ENCODE measurements around the gene ZSCAN16. TPM values are rescaled to one million over a fixed set of nuclear protein-coding genes. Genes with fewer than 3 reads are reported as not detected.

Gene ZSCAN16
- total RNA-seq, 1 experiment from 2014 or later = 7.9 TPM

DNA sequence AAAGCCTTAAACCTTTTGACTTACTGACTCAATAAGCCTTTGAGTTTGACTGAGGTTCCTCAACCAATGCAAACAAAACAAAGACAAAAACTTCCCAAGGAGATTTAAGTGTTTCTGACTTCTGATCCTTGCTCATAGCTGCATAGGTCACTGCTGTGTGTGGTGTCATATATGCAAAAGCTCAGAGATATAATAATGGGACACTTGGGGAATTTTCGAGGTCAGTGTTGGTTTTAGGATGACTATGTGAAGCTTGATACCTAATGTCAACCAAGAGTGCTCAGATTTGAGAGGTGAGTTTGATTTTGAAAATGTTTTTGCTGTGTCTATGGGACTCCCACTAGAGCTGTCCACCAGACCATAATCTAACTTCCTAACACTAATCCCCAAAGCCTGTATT lies 43.5 kb downstream of the ZSCAN16 start:
- no peak for DNase-seq (ENCODE audit: extremely low read depth, low read depth)

DNA sequence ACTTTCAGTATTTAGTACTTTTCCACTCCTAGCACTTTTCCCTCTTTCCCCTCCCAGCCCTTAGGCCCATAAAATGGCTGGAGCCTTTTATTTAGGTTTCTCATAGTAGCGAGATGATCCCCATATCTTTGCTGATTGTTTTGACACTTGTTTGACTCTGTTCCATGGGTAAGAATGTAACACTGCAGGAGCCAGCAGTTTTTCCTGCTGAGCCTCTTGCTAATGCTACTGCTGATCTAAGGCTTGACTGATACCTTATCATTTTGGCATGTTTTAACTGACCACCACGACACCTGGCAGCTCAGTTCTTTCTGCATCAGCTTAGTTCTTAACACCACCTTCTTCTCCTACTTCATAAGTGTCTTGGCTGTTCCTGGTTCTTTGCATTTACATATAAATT lies 46.9 kb downstream of the ZSCAN16 start:
- DNase-seq (ENCODE audit: extremely low read depth, low read depth) = no peak

- no peak for DNase-seq (ENCODE audit: extremely low read depth, low read depth)
Measured at GRCh38 chr6:28172006-28172405, 47.6 kb downstream of the ZSCAN16 start.

- no peak for DNase-seq (ENCODE audit: extremely low read depth, low read depth)
Measured at GRCh38 chr6:28176373-28176772, 52.0 kb downstream of the ZSCAN16 start.

Other genes with a start within 250 kb of the ZSCAN16 start
- not detected in 2 replicates for gene OR2B2, start 212.2 kb upstream of the ZSCAN16 start, total RNA-seq (2014; rRNA removed; shearing (Covaris generic))
- gene OR2B6, start 167.4 kb upstream of the ZSCAN16 start, total RNA-seq (2014; rRNA removed; shearing (Covaris generic)) = 0.42 TPM in 1 of 2 replicates, not detected in the other
- gene ZNF165, start 44.0 kb upstream of the ZSCAN16 start, total RNA-seq (2014; rRNA removed; shearing (Covaris generic)) = 0.84 and 1.1 TPM in 2 replicates
- gene ZKSCAN8, start 17.3 kb downstream of the ZSCAN16 start, total RNA-seq (2014; rRNA removed; shearing (Covaris generic)) = 13.1 and 14.8 TPM in 2 replicates
- gene ZSCAN9, start 100.7 kb downstream of the ZSCAN16 start, total RNA-seq (2014; rRNA removed; shearing (Covaris generic)) = 10.4 and 10.9 TPM in 2 replicates
- gene ZKSCAN4, start 127.7 kb downstream of the ZSCAN16 start, total RNA-seq (2014; rRNA removed; shearing (Covaris generic)) = 2.6 and 3.4 TPM in 2 replicates
- gene NKAPL, start 134.7 kb downstream of the ZSCAN16 start, total RNA-seq (2014; rRNA removed; shearing (Covaris generic)) = not detected in 2 replicates
- gene ZSCAN26, start 142.5 kb downstream of the ZSCAN16 start, total RNA-seq (2014; rRNA removed; shearing (Covaris generic)) = 10.6 and 11.0 TPM in 2 replicates
- gene PGBD1, start 157.0 kb downstream of the ZSCAN16 start, total RNA-seq (2014; rRNA removed; shearing (Covaris generic)) = 4.5 and 5.2 TPM in 2 replicates
- gene ZSCAN31, start 211.5 kb downstream of the ZSCAN16 start, total RNA-seq (2014; rRNA removed; shearing (Covaris generic)) = 31.9 and 41.4 TPM in 2 replicates
- gene ZKSCAN3, start 225.3 kb downstream of the ZSCAN16 start, total RNA-seq (2014; rRNA removed; shearing (Covaris generic)) = 5.6 TPM in 2 replicates

Measured in NCI-H460 (cell line).